Activated naive CD4-positive, alpha-beta T cell treated with anti-CD3 and anti-CD28 coated beads, Interleukin-2, amount 50 U/mL, for 72 hours (primary cell): ENCODE results near the gene SLC9A6. TPM values are rescaled to one million over a fixed set of nuclear protein-coding genes. Genes with fewer than 3 reads are reported as not detected.
"Not testable (repeated sequence)": the region's sequence is repeated elsewhere in the genome, so short reads cannot be mapped to it uniquely, and the experiment has no call there.

Source experiments
- ATAC-seq, 2 donors: fragments of 150-1000 bp; cut with Tn5 transposase; 2 replicates each; pipeline ENCODE4 v1.10.0; 2021; ENCODE audit warnings: mild to moderate bottlenecking in 2 of 2, moderate library complexity in 2 of 2
- DNase-seq, 2 donors: peaks; one replicate each; pipeline ENCODE4 v3.0.0; 2021 to 2022; ENCODE audit warnings: low spot score in 2 of 2
- H3K27ac Mint-ChIP-seq, 2 donors: one replicate each; pipeline ENCODE4 v1.8.0; 2022; ENCODE audit warnings: mild to moderate bottlenecking in 2 of 2, mixed read lengths in 2 of 2
- H3K36me3 Mint-ChIP-seq, 2 donors: one replicate each; pipeline ENCODE4 v1.8.0; 2022; ENCODE audit warnings: mixed read lengths in 2 of 2
- H3K9me3 Mint-ChIP-seq, 2 donors: one replicate each; pipeline ENCODE4 v1.8.0; 2022; ENCODE audit warnings: mixed read lengths in 2 of 2
- total RNA-seq, 2 donors: library from RNA; stranded (reverse); gene quantifications; one replicate each; pipeline ENCODE4 v1.2.3, GENCODE V29; 2022

Gene SLC9A6
- total RNA-seq, 2 donors from 2014 or later, result 11.3 to 12.5 TPM

- DNase-seq, result no peak
- ATAC-seq, result no peak
- Mint-ChIP-seq H3K36me3 (no peaks in the 10 kb centered on the region), H3K27ac (no peak overlapping the region), H3K9me3 (no peaks in the 10 kb centered on the region)
Measured at GRCh38 chrX:136080766-136081165, 95.5 kb downstream of the SLC9A6 start.

GRCh38 chrX:136086521-136086920, 101.3 kb downstream of the SLC9A6 start:
- H3K36me3 Mint-ChIP-seq, result no peaks in the 10 kb centered on the region
- no peak for DNase-seq
- no peak overlapping the region for H3K27ac Mint-ChIP-seq
- ATAC-seq, result no peak
- no peaks in the 10 kb centered on the region for H3K9me3 Mint-ChIP-seq

GRCh38 chrX:136091898-136092297, 106.7 kb downstream of the SLC9A6 start:
- ATAC-seq, H3K36me3 Mint-ChIP-seq, H3K27ac Mint-ChIP-seq, DNase-seq, H3K9me3 Mint-ChIP-seq: not testable (repeated sequence)

DNA sequence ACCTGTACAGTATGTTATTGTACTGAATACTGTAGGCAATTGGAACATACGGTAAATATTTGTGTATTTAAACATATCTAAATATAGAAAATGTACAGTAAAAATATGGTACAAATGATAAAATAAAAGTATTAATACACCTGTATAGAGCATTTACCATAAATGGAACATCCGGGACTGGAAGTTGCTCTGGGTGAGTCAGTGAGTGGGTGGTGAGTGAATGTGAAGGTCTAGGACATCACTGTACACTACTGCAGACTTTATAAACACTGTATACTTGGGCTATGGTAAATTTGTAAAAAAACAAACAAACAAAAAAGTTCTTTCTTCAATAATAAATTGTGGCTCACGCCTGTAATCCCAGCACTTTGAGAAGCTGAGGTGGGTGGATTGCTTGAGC, 109.7 kb downstream of the SLC9A6 start:
- ATAC-seq, result no peak
- H3K36me3 Mint-ChIP-seq, result no peaks in the 10 kb centered on the region

More for the DNA sequence above, 109.7 kb downstream of the SLC9A6 start:
- Mint-ChIP-seq H3K9me3 (no peaks in the 10 kb centered on the region), H3K27ac (no peak overlapping the region)
- DNase-seq, result no peak

Other genes with a start within 250 kb of the SLC9A6 start
- gene CT45A3, start 217.2 kb upstream of the SLC9A6 start, total RNA-seq, result not detected
- under 1 TPM in 1 of 2 donors, not detected in 1; 0.29 TPM for gene CT45A5, start 199.9 kb upstream of the SLC9A6 start, total RNA-seq
- gene CT45A6, start 182.6 kb upstream of the SLC9A6 start, total RNA-seq, result not detected
- gene CT45A2, start 165.4 kb upstream of the SLC9A6 start, total RNA-seq, result not detected
- gene CT45A7, start 148.2 kb upstream of the SLC9A6 start, total RNA-seq, result not detected
- not detected for gene CT45A8, start 130.9 kb upstream of the SLC9A6 start, total RNA-seq
- gene CT45A9, start 113.6 kb upstream of the SLC9A6 start, total RNA-seq, result not detected
- gene CT45A10, start 92.0 kb upstream of the SLC9A6 start, total RNA-seq, result not detected
- gene SAGE1, start 91.7 kb upstream of the SLC9A6 start, total RNA-seq, result not detected
- gene MMGT1, start 11.4 kb upstream of the SLC9A6 start, total RNA-seq, result 10 to 100 TPM; 12.4 to 20.1 TPM
- gene FHL1, start 162.1 kb downstream of the SLC9A6 start, total RNA-seq, result 10 to 100 TPM in 1 of 2 donors, 1 to 10 TPM in 1; 6.9 to 22.9 TPM